ENCODE results near the gene GLB1L.

GLB1L gene

DNA sequence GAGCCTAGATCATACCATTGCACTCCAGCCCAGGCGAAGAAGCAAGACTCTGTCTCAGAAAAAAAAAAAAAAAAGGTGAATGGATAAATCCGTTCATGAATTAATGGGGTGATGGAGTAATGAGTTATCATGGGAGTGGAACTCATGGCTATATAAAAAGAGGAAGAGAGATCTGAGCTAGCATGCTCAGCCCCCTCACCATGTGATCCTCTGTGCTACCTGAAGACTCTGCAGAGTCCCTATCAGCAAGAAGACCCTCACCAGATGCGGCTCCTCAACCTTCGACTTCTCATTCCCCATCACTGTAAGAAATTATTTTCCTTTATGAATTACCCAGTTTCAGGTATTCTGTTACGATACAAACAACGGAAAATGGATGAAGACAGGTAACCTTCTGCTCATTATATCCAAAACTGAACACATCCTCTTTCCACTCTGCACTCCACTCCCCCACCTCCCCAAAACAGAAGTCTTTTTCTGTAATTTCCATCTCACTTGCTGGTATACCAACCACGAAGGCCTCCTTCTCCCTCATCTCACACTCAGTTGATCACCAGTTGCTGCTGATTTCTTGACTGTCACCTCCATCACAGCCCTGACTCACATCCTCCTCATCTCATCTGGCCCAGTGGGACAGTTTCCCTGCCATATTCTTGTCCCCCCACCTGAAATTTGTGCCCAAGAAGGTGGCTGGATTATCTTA is 58.3 kb downstream of the GLB1L start:
- H3K9ac ChIP-seq (ENCODE audit: low read length): no peak overlapping the region
- H3K4me2 ChIP-seq (ENCODE audit: low read depth, low read length, poor library complexity, severe bottlenecking): no peak overlapping the region
- no peaks in the 10 kb centered on the region for H4K20me1 ChIP-seq (ENCODE audit: low read depth, low read length)
- H2AFZ ChIP-seq (ENCODE audit: low read depth, low read length, severe bottlenecking): no peak overlapping the region
- H3F3A ChIP-seq (ENCODE audit: insufficient read depth): no peaks in the 10 kb centered on the region
- TF ChIP-seq, protein P1, sequence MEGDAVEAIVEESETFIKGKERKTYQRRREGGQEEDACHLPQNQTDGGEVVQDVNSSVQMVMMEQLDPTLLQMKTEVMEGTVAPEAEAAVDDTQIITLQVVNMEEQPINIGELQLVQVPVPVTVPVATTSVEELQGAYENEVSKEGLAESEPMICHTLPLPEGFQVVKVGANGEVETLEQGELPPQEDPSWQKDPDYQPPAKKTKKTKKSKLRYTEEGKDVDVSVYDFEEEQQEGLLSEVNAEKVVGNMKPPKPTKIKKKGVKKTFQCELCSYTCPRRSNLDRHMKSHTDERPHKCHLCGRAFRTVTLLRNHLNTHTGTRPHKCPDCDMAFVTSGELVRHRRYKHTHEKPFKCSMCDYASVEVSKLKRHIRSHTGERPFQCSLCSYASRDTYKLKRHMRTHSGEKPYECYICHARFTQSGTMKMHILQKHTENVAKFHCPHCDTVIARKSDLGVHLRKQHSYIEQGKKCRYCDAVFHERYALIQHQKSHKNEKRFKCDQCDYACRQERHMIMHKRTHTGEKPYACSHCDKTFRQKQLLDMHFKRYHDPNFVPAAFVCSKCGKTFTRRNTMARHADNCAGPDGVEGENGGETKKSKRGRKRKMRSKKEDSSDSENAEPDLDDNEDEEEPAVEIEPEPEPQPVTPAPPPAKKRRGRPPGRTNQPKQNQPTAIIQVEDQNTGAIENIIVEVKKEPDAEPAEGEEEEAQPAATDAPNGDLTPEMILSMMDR (IDR thresholded peaks at IDR 0.05; ENCODE audit: insufficient read depth, low read length, poor library complexity, severe bottlenecking): no peak
- no peak for TF ChIP-seq EZH2phosphoT487 (conservative IDR thresholded peaks at IDR 0.05; ENCODE audit: low read length)
- H3K36me3 ChIP-seq (ENCODE audit: low read length): no peaks in the 10 kb centered on the region
- H3K79me2 ChIP-seq (ENCODE audit: insufficient read depth, low read length): no peaks in the 10 kb centered on the region
- H3K27ac ChIP-seq (ENCODE audit: low read depth, low read length): no peak overlapping the region
- H3K27me3 ChIP-seq (ENCODE audit: low read length): no peaks in the 10 kb centered on the region
- H3K9me2 ChIP-seq (replicated peaks; ENCODE audit: insufficient read depth, low read length): no peaks in the 10 kb centered on the region
- H3K9me3 ChIP-seq (ENCODE audit: insufficient read depth, low read length): no peaks in the 10 kb centered on the region
- H3K4me3 ChIP-seq (ENCODE audit: insufficient read depth, low read length, poor library complexity, severe bottlenecking): no peak overlapping the region
